Stimulated activated CD8-positive, alpha-beta memory T cell treated with anti-CD3 and anti-CD28 coated beads, Interleukin-7, amount 100 ng/mL, for 24 hours (primary cell): ENCODE measurements around the gene THRSP.
"Not testable (repeated sequence)": the region's sequence is repeated elsewhere in the genome, so short reads cannot be mapped to it uniquely, and the experiment has no call there.

Experiments
- DNase-seq: peaks from one replicate; pipeline ENCODE4 v3.0.0-alpha.2; 2020; ENCODE audit warnings: low read depth

Gene THRSP

DNA sequence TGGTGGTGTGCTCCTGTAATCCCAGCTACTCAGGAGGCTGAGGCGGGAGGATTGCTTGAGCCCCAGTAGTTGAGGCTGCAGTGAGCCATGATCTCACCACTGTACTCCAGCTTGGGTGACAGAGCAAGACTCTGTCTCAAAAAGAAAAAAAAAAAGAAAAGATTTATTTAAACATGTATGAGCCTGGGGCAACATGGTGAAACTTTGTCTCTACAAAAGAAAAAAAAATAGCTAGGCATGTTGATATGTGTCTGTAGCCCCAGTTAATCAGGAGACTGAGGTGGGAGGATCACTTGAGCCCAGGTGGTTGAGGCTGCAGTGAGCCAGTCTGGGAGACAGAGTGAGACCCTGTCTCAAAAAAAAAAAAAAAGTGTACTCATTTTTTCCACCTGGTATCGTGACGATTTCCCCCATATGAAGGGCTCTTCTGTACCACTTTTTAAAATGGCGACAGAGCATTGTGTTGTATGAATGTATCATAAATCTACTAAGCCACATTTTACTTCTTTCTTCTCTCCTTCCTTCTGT lies 24.2 kb upstream of the THRSP start:
- DNase-seq: no peak

DNA sequence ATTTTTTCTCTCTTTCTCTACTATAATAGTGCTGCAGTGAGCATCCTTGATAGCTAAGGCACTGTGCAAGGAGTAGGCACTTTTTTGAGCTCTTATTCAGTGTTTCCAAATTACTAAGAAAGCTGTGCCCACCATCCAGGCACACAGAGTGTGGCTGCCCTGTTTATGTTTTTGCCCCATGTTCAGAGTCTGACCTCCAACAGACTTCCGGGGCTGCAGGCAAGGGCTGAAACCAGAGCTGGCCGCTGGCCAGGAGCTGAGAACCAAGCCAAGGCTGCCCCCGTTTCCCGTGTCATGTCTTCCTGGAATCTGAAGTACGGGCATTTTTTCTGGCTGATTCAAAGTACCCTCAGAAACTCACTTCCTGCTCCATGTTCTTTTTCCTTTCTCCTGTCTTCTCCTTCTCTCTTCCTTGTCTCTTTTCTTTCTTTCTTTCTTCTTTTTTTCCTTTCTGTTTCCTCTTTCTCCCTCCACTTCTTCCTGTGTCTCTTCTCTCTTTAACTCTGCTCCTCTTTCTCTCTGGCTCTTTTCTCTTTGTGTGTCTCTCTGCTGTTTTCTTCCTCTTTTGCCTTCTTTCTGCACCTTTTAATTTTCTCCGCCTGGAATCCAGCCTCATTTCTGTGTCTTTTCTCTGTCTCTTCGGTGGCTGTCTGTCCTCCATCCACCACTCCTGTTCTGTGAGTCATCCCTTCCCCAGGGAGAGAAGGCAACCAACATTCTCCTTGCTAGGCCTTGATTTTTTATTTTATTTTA lies 23.6 kb upstream of the THRSP start:
- DNase-seq: no peak

DNA sequence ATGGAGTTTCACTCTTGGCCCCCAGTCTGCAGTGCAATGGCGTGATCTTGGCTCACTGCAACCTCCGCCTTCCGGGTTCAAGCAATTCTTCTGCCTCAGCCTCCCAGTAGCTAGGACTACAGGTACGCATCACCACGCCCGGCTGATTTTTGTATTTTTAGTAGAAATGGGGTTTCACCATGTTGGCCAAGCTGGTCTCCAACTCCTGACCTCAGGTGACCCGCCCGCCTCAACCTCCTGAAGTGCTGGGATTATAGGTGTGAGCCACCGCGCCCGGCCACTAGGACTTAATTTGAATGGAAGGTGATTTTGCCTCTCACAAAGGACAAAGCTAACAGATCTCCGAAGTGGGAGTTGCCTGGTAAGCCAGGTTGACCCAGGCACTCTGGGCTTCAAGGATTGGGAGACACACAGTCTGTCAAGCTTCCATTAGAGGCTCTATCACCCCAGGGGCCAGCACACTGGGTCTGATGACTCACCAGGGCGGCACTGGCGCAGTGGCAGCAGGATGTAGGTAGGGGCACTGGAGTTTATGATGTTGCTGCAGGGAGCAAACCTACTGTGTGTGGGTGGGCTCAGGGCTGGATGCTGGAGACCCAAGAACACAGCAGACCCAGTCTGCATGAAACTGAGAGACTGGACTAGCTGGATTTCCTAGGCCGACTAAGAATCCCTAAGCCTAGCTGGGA lies 22.8 kb upstream of the THRSP start:
- no peak for DNase-seq

DNA sequence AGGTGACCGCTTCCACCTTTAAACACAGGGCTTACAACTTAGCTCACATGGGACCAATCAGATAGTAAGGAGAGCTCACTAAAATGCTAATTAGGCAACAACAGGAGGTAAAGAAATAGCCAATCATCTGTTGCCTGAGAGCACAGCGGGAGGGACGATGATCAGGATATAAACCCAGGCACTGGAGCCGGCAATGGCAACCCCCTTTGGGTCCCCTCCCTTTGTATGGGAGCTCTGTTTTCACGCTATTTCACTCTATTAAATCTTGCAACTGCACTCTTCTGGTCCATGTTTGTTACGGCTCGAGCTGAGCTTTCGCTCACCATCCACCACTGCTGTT lies 22.3 kb upstream of the THRSP start:
- not testable (repeated sequence) for DNase-seq

DNA sequence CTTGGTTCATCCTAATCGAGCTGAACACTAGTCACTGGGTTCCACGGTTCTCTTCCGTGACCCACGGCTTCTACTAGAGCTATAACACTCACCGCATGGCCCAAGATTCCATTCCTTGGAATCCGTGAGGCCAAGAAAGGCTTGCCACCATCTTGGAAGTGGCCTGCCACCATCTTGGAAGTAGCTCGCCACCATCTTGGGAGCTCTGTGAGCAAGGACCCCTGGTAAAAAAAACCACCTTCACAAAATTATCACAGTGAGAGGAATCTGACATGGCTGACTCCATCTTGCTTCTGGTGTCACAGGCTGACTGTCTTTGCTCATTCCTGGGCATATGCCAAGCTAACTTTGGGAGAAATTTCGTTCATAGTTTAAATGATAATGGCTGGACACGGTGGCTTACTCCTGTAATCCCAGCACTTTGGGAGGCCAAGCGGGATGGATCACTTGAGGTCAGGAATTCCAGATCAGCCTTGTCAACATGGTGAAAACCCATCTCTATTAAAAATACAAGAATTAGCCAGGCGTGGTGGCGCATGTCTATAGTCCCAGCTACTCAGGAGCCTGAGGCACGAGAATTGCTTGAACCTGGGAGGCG lies 21.7 kb upstream of the THRSP start:
- DNase-seq: no peak

DNA sequence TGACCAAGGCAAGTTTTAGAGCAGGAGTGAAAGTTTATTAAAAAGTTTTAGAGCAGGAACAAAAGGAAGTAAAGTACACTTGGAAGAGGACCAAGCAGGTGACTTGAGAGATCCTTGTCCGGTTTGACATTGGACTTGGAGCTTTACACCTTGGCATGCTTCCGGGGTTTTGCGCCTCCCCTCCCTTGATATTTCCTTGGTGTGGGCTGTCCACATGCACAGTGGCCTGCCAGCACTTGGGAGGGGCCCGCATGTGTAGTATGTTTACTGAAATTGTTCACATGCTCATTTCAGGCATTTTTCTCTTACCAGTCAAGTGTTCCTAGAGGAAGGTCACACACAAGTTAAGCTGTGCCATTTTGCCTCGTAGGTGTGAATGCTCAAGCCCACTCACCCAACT lies 19.0 kb upstream of the THRSP start:
- DNase-seq: no peak

DNA sequence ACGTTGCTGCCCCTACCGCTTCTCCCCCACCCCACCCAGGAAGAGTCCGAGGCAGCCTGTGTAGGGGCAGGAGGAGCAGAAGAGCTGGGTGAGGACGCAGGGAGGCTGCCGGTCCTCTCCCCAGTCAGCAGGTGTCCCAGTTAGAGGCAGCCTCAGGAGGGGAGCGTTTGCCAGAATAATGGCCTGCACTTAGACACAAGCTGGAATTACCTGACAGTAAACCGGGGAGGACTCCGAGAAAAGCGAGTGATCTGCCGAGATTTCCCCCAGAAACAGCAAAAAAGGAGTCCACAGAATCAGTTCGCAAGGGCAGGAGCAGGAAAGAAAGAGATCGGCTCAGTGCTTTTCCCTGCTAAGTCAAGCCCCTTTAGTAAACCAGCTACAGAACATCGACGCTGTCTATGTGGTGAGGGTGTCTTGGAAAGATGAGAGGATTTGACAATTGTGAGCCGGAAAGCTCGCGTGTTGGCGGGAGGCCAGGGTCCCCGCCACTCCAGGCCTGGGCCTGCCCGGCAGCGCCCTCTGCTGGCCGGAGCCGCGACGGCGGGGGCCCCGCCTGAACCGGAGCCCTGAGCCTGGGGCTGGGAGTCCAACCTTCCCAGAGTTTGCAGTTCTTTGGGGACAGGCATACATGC lies 17.7 kb upstream of the THRSP start:
- DNase-seq: peak; percentile 54

DNA sequence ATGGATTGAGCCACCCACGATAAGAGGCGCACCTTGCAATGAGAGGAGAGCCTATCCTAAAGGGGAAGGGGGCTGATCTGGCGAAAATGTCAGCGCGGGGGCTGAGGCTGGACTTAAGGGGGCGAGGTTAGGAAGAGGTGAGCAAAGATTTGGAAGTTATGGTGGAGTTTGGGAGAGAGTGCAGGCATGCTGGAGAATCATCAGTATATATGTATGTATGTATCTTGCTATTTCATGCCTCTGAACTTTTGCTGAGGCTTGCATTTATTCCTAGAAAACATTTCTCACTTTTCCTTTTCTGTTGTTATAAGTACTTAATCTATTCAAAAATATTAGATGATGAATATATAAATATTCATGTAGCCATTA lies 17.2 kb upstream of the THRSP start:
- no peak for DNase-seq

DNA sequence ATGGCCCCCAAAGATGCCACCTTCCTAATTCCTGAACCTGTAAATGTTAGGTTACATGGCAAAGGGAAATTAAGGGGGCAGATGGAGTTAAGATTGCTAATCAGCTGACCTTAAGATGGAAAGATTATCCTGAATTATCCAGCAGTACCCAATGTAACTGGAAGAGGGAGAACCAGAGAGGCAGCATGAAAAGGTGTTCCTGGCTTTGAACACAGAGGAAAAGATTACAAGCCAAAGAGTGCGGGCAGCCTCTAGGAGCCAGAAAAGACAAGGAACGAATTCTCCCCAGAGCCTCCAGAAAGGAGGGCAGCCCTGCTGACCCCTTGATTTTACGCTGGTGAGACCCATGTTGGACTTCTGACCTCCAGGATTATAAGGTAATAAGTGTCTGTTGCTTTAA lies 15.1 kb upstream of the THRSP start:
- DNase-seq: no peak

DNA sequence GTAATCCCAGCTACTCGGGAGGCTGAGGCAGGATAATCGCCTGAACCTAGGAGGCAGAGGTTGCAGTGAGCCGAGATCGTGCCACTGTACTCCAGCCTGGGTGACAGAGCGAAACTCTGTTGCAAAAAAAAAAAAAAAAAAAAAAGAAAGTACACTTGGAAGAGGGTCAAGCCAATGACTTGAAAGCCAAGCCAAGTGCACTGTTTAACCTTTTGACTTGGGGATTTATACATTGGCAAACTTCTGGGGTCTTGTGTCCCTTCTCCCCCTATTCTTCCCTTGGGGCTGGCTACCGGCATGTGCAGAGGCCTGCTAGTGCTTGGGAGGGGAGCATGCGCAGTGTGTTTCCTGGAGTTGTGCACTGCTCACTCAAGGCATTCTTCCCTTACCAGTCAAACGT lies 14.3 kb upstream of the THRSP start:
- no peak for DNase-seq

DNA sequence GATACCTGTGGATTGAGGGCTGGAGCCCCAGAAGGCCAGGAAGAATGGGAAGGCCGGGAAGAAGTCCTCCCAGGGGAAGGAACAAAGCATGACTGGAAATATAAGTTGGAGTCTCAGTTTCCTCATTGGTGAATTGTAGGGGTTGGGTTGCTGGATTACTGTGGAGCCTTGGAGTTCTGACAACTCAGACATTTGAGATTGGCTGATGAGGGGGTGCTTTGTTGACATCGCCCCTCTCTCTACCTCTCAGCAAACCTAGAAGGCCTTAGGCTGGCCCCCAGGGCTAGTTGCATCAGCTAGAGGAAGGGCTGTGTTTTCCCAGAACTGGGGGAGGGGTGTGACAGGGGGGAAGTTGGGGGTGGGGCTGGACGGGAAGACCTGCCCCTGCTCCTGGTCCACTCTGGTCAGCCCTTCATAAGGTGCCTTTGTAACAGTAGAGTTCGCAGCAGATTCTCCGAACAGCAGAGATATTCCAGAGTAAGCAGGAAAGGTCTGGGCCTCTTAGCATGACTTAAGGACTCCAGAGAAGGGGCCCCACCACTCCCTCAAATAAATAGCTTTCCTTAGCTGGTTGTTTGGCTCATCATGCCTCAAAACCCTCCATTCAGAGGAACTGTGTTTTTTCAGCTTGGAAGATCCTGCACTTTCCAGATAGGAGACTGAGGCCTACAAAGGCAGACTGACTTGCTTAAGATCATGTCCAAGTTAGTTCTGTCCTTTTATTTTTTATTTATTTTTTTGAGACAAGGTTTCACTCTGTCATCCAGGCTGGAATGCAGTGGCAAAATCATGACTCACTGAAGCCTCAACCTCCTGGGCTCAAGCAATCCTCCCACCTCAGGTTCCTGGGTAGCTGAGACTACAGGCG lies 12.5 kb upstream of the THRSP start:
- DNase-seq: no peak

DNA sequence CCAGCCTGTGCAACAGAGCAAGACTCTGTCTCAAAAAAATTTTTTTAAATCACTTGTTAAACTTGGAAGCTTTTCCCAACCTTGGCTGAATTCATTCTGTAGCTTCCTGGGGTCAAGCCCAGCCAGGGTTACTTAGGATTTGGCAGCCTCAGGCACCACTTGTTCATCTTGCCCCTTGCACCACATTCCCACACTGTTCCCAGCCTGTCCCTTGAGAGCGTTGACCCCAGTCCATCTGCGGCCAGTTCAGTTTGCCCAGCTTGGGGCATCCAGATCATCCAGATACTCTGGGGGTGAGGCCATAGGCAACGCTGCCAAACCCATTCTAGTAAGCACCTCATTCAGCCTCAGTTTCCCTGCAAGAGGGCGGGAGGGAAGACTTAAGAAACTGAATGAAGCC lies 8.7 kb upstream of the THRSP start:
- no peak for DNase-seq

DNA sequence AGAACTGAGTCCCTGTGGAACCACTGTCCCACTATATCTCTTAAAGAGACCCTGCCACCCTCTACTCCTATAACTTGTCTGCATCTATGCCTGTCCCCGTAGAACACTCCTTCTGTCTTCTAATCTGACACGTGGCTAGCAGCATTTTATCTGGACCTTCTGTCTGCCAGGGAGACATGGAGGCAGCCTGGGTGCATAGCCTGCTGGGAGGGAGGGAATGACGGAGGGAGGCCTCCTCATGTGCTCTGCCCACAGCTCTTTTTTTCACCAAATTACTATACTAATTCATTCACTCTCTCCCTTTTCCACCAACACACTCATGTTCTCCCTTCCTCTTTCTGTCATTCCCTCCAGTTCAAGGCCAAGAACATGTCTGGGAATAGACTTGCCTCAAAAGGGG lies 7.6 kb upstream of the THRSP start:
- DNase-seq: no peak

DNA sequence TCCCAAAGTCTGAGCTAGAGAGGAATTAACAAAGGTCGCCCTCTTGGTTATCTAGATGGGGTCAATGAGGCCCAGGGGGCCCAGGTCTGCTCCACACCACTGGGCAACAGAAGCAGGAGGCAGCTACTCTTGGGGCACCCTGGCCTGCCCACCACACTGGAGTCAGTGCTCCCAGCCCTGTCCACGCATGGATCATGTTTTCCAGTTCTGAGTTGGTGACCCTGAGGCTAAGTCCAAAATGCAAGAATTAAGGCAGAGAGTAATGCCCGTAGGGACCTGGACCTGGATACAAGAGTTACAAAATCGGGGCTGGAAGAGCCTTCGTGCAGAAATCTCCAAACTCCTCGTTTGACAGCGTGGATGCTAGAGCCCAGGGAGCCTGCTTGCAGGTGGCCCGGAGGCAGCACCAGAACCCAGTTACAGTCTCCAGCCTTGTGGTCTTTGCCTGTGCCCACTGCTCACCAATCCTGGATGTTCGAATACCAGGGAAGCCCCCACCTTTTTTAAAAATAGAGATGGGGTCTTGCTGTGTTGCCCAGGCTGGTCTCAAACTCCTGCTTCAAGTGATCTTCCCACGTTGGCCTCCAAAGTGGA lies 6.1 kb upstream of the THRSP start:
- DNase-seq: no peak

DNA sequence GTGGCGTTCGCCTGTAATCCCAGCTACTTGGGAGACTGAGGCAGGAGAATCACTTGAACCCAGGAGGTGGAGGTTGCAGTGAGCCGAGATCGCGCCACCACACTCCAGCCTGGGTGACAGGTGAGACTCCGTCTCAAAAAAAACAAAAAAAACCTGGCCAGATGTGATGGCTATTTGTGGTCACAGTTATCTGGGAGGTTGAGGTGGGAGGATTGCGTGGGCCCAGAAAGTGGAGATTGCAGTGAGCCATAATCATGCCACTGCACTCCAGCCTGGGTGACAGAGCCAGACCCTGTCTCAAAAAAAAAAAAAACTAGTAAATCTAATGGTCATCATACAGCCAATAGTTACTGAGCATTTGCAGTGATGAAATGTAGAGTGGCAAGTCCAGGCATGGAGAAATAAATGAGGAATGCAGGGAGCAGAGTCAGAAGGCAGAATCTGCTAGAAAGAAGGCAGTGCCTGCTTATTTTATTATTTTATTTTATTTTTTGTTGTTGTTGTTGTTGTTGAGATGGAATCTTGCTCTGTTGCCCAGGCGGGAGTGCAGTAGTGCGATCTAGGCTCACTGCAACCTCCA lies 3.8 kb upstream of the THRSP start:
- DNase-seq: not testable (repeated sequence)

DNA sequence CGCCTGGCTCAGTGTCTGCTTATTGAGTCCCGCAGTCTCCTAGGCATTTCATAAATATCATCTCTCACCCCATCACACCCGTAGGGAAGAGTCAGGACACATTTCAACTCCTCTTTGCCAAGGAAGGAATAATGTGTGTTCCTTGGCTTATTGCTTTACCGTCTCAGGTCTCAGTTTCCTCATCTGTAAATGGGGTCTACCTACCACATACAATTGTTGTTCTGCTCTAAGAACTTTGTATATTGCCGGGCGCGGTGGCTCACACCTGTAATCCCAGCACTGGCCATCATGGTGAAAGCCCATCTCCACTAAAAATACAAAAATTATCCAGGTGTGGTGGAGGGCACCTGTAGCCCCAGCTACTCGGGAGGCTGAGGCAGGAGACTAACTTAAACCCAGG lies 3.1 kb upstream of the THRSP start:
- DNase-seq: no peak

DNA sequence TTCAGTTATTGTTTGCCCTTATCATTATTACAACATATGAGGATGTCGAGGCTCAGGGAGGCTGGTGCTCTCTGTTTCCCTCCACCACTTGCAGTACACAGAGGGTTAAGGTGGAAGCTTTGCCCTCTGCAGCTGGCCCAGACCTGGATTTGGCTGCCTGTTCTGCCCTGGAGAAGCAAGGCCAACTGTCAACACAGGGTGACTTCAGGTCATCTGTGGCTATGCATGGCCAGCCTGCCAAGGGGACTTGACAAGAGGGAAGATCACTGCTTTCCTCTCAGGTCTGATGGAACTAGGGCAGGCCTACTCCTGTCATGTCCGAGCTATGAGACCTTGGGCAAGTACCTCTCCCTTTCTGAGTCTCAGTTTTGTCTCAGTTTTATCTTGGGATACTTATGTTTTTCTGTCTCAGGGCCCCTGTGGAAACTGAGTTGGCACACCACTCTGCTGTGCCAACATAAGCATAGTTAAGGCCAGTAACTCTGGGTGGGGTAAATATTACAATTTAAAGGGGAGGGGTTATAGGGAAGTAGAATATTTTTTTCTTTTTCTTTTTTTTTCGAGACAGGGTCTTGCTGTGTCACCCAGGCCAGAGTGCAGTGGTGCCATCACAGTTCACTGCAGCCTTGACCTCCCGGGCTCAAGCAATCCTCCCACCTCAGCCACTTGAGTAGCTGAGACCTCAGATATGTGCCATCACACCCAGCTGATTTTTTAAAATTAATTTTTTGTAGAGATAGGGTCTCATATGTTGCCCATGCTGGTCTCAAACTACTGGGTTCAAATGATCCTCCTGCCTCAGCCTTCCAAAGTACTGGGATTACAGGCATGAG lies 2.4 kb upstream of the THRSP start:
- DNase-seq: no peak

DNA sequence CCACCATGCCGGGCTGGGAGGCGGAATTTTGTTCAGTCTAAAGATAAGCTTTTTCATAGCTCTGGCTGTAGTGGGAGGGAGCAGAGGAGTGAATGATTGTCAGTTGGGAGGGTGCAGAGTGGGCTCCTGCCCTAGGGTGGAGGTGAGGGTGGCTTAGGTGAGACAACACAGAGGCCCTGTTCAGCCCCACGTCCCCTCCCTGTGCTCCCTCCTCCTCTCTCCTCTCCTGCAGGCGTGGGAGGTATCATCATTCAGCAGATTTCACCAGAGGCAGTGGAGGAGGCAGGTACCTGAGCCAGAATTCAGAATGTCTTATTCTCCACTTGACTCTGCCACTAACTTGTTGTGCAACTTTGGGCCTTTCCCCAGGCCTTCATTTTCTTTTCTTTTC lies 1.7 kb upstream of the THRSP start:
- DNase-seq: no peak

DNA sequence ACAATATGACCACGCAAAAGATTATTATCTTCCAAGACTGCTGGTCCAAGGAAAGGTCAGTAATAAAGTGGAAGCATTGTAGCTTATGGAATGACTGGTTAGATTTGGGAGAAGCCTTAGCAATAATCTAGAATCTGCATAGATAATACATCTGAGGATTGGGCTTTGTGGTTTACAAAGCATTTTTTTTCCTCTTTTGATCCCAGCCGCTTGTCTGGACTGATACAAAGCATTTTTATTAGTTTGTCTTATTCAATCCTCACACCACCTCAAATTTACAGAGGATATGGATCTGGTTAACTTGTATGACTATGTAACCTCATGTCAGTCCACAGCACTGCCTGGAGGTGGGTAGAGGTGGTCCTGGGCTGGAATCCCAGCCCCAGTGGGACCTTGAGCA lies 990 bp upstream of the THRSP start:
- no peak for DNase-seq

DNA sequence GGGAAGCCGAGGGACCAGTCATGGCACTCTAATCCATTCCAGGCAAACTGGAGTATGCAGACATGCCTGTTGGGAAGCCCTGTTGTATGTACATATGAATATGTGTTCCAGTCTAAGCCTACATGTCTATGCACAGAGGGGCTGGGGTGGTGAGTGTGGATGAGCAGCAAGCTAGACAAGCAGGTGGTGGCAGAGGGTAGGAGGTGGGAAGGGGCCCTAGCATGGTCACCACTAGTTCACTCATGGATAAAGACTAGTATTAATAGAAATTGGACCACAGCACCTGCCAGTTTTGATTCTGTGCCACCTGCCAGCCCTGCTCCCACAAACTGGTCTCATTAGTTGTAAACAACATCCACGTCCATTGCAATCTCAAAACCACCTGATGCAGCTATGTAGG lies 1.5 kb downstream of the THRSP start:
- no peak for DNase-seq
